Mucosa of descending colon (tissue), 3 donors: Measurements from ENCODE around the gene CRKL. TPM values are rescaled to one million over a fixed set of nuclear protein-coding genes. Genes with fewer than 3 reads are reported as not detected.

Source experiments
- ATAC-seq: fragments of 200-7000 bp; cut with Tn5 transposase; one replicate; pipeline ENCODE4 v1.9.1; 2020; ENCODE audit warnings: mild to moderate bottlenecking, moderate library complexity
- DNase-seq, 3 donors: peaks; one replicate each; pipeline ENCODE4 v3.0.0-alpha.2; 2020
- H3K36me3 ChIP-seq: fragments of 200-600 bp; one replicate; pipeline ENCODE4 v1.8.0; 2021; ENCODE audit warnings: low read depth, mild to moderate bottlenecking
- H3K4me1 ChIP-seq: fragments of 200-600 bp; one replicate; pipeline ENCODE4 v1.8.0; 2021; ENCODE audit warnings: low read depth, mild to moderate bottlenecking
- H3K4me3 ChIP-seq: fragments of 200-600 bp; one replicate; pipeline ENCODE4 v1.8.0; 2021; ENCODE audit warnings: mild to moderate bottlenecking
- H3K9me3 ChIP-seq: fragments of 200-600 bp; one replicate; pipeline ENCODE4 v1.8.0; 2021; ENCODE audit warnings: mild to moderate bottlenecking
- CTCF ChIP-seq: fragments of 200-600 bp; IDR thresholded peaks from one replicate; pipeline ENCODE4 v1.8.0; 2022; ENCODE audit warnings: antibody characterized with exemption, mild to moderate bottlenecking
- intact Hi-C, 2 donors: fragments of 100-400 bp; cut with DNase I in 1 of 2; cut with micrococcal nuclease in 1 of 2; formaldehyde crosslinking; loops; one replicate each; pipeline versions ENCODE4 v1.11.0 to v1.11.1; 2022; cut with DNase I, micrococcal nuclease
- total RNA-seq, 3 donors: library from RNA; stranded (reverse); fragmentation: NEBNext Ultra II Directional in 2 of 3; extraction: Animal tissue kit (Norgen Biotek cat#: 25700) in 2 of 3; gene quantifications; one replicate each; pipeline versions ENCODE4 v1.2.1 to v1.2.4, GENCODE V29; 2021 to 2023
- donor health status: DM: no; HTN: no; CAD: no; lungs with moderate emphysema.
- donor health status: DM: no; HTN: no; CAD: no.
- donor health status: DM: no; HTN: yes; CAD: no.

Gene CRKL
- total RNA-seq, 3 donors from 2014 or later = 48.7 to 63.4 (median 55.3) TPM

GRCh38 chr22:20952544-20953341, 35.5 kb downstream of the CRKL start:
- Histone ChIP-seq H3K4me1 (peaks cover 71% of the 10 kb centered on the region), H3K36me3 (peaks cover 5% of the 10 kb centered on the region), H3K4me3 (no peak overlapping the region), H3K9me3 (no peaks in the 10 kb centered on the region)
- TF ChIP-seq CTCF = no peak
- DNase-seq (peak; percentile 79 to 88 (median 79)), ATAC-seq (peak; percentile 55)
- intact Hi-C loops = no loop called here

DNA sequence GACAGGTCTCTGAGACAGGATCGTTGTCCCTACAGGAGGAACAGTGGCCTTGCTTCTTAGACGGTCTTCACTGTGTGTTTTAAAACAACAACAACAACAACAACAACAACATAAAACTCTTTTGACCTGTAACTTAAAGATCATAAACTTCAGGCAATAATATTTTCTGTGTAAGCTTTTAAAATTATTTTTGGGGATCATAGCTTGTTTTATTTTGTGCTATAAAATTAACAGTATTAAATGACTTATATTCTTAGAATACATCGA, 36.1 kb downstream of the CRKL start:
- no peak for DNase-seq
- Histone ChIP-seq H3K36me3 (peaks cover 5% of the 10 kb centered on the region), H3K4me1 (peaks cover 70% of the 10 kb centered on the region), H3K4me3 (no peak overlapping the region), H3K9me3 (no peaks in the 10 kb centered on the region)
- TF ChIP-seq CTCF = no peak
- intact Hi-C loops = no loop called here
- ATAC-seq = no peak

DNA sequence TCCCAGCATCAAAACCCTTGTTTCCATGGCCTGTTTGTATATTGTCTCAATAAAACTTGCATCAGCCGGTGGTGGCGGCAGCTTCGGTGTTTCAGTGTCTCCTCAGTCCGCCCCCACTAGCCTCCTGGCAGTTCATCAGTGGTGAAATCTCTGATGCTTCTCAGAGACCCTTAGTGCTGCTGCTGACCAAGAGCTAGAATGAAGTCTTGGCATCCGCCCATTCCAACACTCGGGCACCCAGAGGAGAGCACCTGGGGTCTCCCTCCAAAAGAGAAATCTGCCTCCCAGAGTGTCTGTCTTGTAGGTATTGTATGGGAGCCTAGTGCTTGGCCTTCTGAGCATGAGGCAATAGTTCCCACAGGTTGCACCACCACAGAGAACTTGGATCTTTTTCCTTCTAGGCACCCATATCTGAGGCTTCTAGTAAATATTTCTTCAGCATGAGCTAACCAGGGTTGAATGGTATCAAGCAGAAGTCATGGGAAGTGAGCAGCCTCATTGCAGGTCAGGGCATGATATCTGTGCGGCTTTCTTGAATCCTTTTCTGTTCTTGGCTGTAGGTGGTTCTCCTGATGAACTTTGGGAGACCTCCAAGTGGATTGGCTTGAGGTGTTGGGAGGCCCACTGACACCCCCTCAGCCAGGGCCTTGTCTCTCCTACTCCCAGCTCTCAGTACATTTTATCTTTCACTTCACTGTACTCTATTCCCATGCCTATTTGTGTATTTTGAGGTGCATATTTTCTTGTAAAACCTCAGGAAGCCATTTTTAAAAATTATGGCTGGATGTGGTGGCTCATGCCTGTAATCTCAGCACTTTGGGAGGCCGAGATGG, 36.7 kb downstream of the CRKL start:
- no peak for TF ChIP-seq CTCF
- H3K4me1 ChIP-seq = peaks cover 74% of the 10 kb centered on the region
- peaks cover 5% of the 10 kb centered on the region for H3K36me3 ChIP-seq
- no peaks in the 10 kb centered on the region for H3K9me3 ChIP-seq
- intact Hi-C loops = no loop called here
- ATAC-seq = no peak
- no peak overlapping the region for H3K4me3 ChIP-seq
- DNase-seq = peak in 2 of 3 donors; percentile 32 to 37

GRCh38 chr22:20955548-20955947, 38.3 kb downstream of the CRKL start:
- ATAC-seq (no peak), DNase-seq (peak in 2 of 3 donors; percentile 20 to 26)
- Histone ChIP-seq H3K9me3 (no peaks in the 10 kb centered on the region), H3K4me3 (no peak overlapping the region), H3K4me1 (peaks cover 63% of the 10 kb centered on the region), H3K36me3 (peaks cover 5% of the 10 kb centered on the region)
- no peak for TF ChIP-seq CTCF
- intact Hi-C loops = loop anchor here in 1 of 2 donors (5.0 kb wide), 1 partner anchor 38 kb away; the partner anchor contains the start of gene CRKL

GRCh38 chr22:20956258-20957101, 39.3 kb downstream of the CRKL start:
- TF ChIP-seq CTCF = no peak
- Histone ChIP-seq H3K4me1 (peaks cover 54% of the 10 kb centered on the region), H3K36me3 (no peaks in the 10 kb centered on the region), H3K9me3 (no peaks in the 10 kb centered on the region), H3K4me3 (peak overlapping the region; percentile 67)
- intact Hi-C loops = loop anchor here in 1 of 2 donors (5.0 kb wide), 1 partner anchor 39 kb away; the partner anchor contains the start of gene CRKL
- DNase-seq = peak; percentile 83 to 86 (median 86)
- ATAC-seq = peak; percentile 59
